ENCODE measurements around the gene ZNF527.
"Not testable (repeated sequence)": the region's sequence is repeated elsewhere in the genome, so short reads cannot be mapped to it uniquely, and the experiment has no call there.

The ZNF527 gene

GRCh38 chr19:37370880-37371661 lies at the start of gene ZNF527:
Gene ZNF527 (plus strand): TSS chr19:37371099. CDS start chr19:37374199, 3,100 bp downstream.
- DNase-seq (ENCODE audit: low spot score), result peak; percentile 95

GRCh38 chr19:37329686-37330085 lies 41.2 kb upstream of the ZNF527 start:
- DNase-seq (ENCODE audit: low spot score), result no peak

- no peak for DNase-seq (ENCODE audit: low spot score)
Observed at GRCh38 chr19:37332839-37333238, 38.1 kb upstream of the ZNF527 start.

- DNase-seq (ENCODE audit: low spot score), result no peak
Observed at GRCh38 chr19:37333457-37333856, 37.4 kb upstream of the ZNF527 start.

GRCh38 chr19:37334179-37335071 lies 36.5 kb upstream of the ZNF527 start:
- DNase-seq (ENCODE audit: low spot score), result no peak

- no peak for DNase-seq (ENCODE audit: low spot score)
Observed at GRCh38 chr19:37342753-37343152, 28.1 kb upstream of the ZNF527 start.

- DNase-seq (ENCODE audit: low spot score), result no peak
Observed at GRCh38 chr19:37346091-37346490, 24.8 kb upstream of the ZNF527 start.

- no peak for DNase-seq (ENCODE audit: low spot score)
Observed at GRCh38 chr19:37348060-37348459, 22.8 kb upstream of the ZNF527 start.

- DNase-seq (ENCODE audit: low spot score), result no peak
Observed at GRCh38 chr19:37353968-37354367, 16.9 kb upstream of the ZNF527 start.

GRCh38 chr19:37355901-37356300 lies 15.0 kb upstream of the ZNF527 start:
- DNase-seq (ENCODE audit: low spot score), result no peak

GRCh38 chr19:37361994-37362393 lies 8.9 kb upstream of the ZNF527 start:
- no peak for DNase-seq (ENCODE audit: low spot score)

GRCh38 chr19:37362733-37363132 lies 8.2 kb upstream of the ZNF527 start:
- no peak for DNase-seq (ENCODE audit: low spot score)

- not testable (repeated sequence) for DNase-seq (ENCODE audit: low spot score)
Observed at GRCh38 chr19:37370386-37370879, 466 bp upstream of the ZNF527 start.

GRCh38 chr19:37389234-37389633 lies 18.3 kb downstream of the ZNF527 start:
- DNase-seq (ENCODE audit: low spot score), result no peak

GRCh38 chr19:37391399-37391798 lies 20.5 kb downstream of the ZNF527 start:
- not testable (repeated sequence) for DNase-seq (ENCODE audit: low spot score)

GRCh38 chr19:37401078-37401477 lies 30.2 kb downstream of the ZNF527 start:
- no peak for DNase-seq (ENCODE audit: low spot score)

GRCh38 chr19:37403403-37403802 lies 32.5 kb downstream of the ZNF527 start:
- DNase-seq (ENCODE audit: low spot score), result no peak

GRCh38 chr19:37406140-37406846 lies 35.4 kb downstream of the ZNF527 start:
- DNase-seq (ENCODE audit: low spot score), result not testable (repeated sequence)

- DNase-seq (ENCODE audit: low spot score), result no peak
Observed at GRCh38 chr19:37412700-37413099, 41.8 kb downstream of the ZNF527 start.

GRCh38 chr19:37413313-37414084 lies 42.6 kb downstream of the ZNF527 start:
- no peak for DNase-seq (ENCODE audit: low spot score)
